ENCODE measurements around the gene TMEM63A.

DNA sequence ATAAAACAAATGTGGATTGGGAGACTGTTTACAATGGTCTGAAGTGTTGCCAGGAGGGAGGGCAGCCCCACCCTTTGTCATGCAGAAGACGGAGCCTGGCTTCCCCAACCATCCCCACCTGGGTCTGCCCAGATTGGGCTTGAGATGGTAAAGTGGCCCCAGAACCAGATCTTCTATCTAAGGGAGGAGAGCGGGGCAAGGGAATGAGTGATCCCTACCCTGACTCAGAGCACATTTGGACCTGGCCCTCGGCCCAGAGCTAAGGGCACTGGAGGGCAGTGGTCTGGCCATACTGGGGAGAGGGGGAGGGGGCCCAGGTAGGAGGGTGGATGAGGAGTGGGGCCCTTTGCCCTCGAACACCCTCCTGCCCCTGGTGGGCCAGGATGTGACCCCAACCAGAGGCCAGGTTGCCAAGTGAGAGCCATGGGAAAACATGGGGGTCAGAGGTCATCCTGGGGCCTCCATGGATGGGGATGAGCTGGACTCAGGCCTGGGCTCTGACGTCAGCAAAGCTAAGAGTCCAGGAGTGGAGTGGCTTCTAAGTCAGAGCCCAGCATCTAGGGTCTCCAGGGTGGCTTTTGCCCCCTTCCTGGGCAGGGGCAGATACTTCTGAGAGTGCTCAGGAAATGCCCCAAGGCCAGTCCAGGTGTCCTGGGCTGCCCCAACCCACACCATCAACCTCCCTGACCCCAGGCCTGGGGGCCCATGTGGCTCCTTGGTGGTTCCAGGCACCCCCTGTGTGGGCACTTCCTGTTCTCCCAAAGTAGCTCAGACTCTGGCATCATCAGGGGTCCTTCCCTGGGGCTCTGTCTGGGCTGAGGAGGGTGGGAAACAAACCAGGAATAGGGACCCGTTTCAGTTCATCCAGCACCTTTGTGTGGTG lies 8.4 kb upstream of the TMEM63A start:
- TF ChIP-seq, protein P1, sequence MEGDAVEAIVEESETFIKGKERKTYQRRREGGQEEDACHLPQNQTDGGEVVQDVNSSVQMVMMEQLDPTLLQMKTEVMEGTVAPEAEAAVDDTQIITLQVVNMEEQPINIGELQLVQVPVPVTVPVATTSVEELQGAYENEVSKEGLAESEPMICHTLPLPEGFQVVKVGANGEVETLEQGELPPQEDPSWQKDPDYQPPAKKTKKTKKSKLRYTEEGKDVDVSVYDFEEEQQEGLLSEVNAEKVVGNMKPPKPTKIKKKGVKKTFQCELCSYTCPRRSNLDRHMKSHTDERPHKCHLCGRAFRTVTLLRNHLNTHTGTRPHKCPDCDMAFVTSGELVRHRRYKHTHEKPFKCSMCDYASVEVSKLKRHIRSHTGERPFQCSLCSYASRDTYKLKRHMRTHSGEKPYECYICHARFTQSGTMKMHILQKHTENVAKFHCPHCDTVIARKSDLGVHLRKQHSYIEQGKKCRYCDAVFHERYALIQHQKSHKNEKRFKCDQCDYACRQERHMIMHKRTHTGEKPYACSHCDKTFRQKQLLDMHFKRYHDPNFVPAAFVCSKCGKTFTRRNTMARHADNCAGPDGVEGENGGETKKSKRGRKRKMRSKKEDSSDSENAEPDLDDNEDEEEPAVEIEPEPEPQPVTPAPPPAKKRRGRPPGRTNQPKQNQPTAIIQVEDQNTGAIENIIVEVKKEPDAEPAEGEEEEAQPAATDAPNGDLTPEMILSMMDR (conservative IDR thresholded peaks at IDR 0.05), result no peak
- no peak for TF ChIP-seq EZH2 (IDR thresholded peaks at IDR 0.05; ENCODE audit: low read depth)

Measured in PC-9 (cell line).